SK-N-SH (cell line): Measurements from ENCODE around the gene AP2A2. TPM values are rescaled to one million over a fixed set of nuclear protein-coding genes. Genes with fewer than 3 reads are reported as not detected.

Experiments used
- CTCF ChIA-PET: fragments of 300-600, 350-600 bp; formaldehyde crosslinking; extraction: SDS; loops from one replicate; lab custom pipeline; 2021; lab: Yijun Ruan, JAX
- POLR2A ChIA-PET: fragments of 350-600 bp; sonication (Branson Sonifier 250); formaldehyde crosslinking; extraction: SDS; loops from one replicate; lab custom pipeline; 2020; ENCODE audit warnings: antibody characterized with exemption, inconsistent platforms; lab: Yijun Ruan, JAX
- DNase-seq: peaks from one replicate; pipeline ENCODE4 v3.0.0; 2012
- H2AFZ ChIP-seq: fragments of 200-600 bp; sonication (generic); 2 replicates; pipeline ENCODE4 v1.8.1; 2016; ENCODE audit warnings: antibody characterized with exemption, mild to moderate bottlenecking, low read depth
- H3F3A ChIP-seq: fragments of 200-600 bp; sonication (generic); replicated peaks from 2 replicates; pipeline ENCODE3; 2016; ENCODE audit warnings: antibody characterized with exemption, mild to moderate bottlenecking; ENCODE audit not compliant: insufficient read depth
- H3K27ac ChIP-seq, 2 experiments: fragments of 200-500 bp in 1 of 2; fragments of 200-600 bp in 1 of 2; sonication (Bioruptor generic) in 1 of 2; sonication (generic), shearing (Covaris generic) in 1 of 2; 2 replicates each; pipeline versions ENCODE4 v1.5.1 to v1.6.1; 2014 to 2016; ENCODE audit warnings: low read depth in 2 of 2, inconsistent platforms in 1 of 2, low read length in 1 of 2, mild to moderate bottlenecking in 1 of 2, mixed read lengths in 1 of 2
- H3K27me3 ChIP-seq: fragments of 200-600 bp; sonication (generic), shearing (Covaris generic); 2 replicates; pipeline ENCODE4 v1.6.1; 2016; ENCODE audit warnings: mixed run types; ENCODE audit not compliant: insufficient read depth
- H3K36me3 ChIP-seq, 2 experiments: fragments of 200-500 bp in 1 of 2; fragments of 200-600 bp in 1 of 2; sonication (Bioruptor generic) in 1 of 2; sonication (generic) in 1 of 2; replicated peaks in 1 of 2; 2 replicates each; pipeline versions ENCODE3 to v1.5.1; 2014 to 2016; ENCODE audit warnings: low read length in 1 of 2, mild to moderate bottlenecking in 1 of 2; ENCODE audit not compliant: insufficient read depth in 2 of 2, control insufficient read depth in 1 of 2
- H3K4me1 ChIP-seq, 2 experiments: fragments of 200-500 bp in 1 of 2; fragments of 200-600 bp in 1 of 2; sonication (Bioruptor generic) in 1 of 2; sonication (generic), shearing (Covaris generic) in 1 of 2; 2 replicates each; pipeline versions ENCODE4 v1.5.1 to v1.6.1; 2014 to 2016; ENCODE audit warnings: low read depth in 1 of 2, low read length in 1 of 2, mixed run types in 1 of 2; ENCODE audit not compliant: insufficient read depth in 2 of 2, control insufficient read depth in 1 of 2
- H3K4me2 ChIP-seq: fragments of 200-600 bp; sonication (generic), shearing (Covaris generic); 2 replicates; pipeline ENCODE4 v1.6.1; 2017; ENCODE audit warnings: mixed run types
- H3K4me3 ChIP-seq, 2 experiments: fragments of 200-500 bp in 1 of 2; fragments of 200-600 bp in 1 of 2; sonication (Bioruptor generic) in 1 of 2; sonication (generic), shearing (Covaris generic) in 1 of 2; 2 replicates each; pipeline versions ENCODE4 v1.5.1 to v1.8.1; 2014 to 2016; ENCODE audit warnings: low read depth in 2 of 2, inconsistent platforms in 1 of 2, low read length in 1 of 2, mild to moderate bottlenecking in 1 of 2, mixed read lengths in 1 of 2, moderate library complexity in 1 of 2
- H3K79me2 ChIP-seq: fragments of 200-600 bp; sonication (generic); 2 replicates; pipeline ENCODE4 v1.8.1; 2017; ENCODE audit warnings: mild to moderate bottlenecking; ENCODE audit not compliant: insufficient read depth
- H3K9ac ChIP-seq: fragments of 200-600 bp; sonication (generic); 2 replicates; pipeline ENCODE4 v1.6.1; 2017; ENCODE audit warnings: mixed run types
- H3K9me2 ChIP-seq: fragments of 200-600 bp; sonication (generic); 2 replicates; pipeline ENCODE4 v1.6.1; 2017; ENCODE audit warnings: mixed run types
- H3K9me3 ChIP-seq: fragments of 200-600 bp; sonication (generic); 2 replicates; pipeline ENCODE4 v1.6.1; 2017; ENCODE audit warnings: mixed run types, mild to moderate bottlenecking, moderate library complexity
- H4K20me1 ChIP-seq: fragments of 200-600 bp; sonication (generic); 2 replicates; pipeline ENCODE4 v1.6.1; 2017; ENCODE audit warnings: mild to moderate bottlenecking, mixed run types; ENCODE audit not compliant: insufficient read depth
- ELF1 ChIP-seq: IDR thresholded peaks from 2 replicates; pipeline ENCODE4 v1.4.0; 2012
- EP300 ChIP-seq, 2 experiments: IDR thresholded peaks; 2 replicates each; pipeline versions ENCODE4 v1.4.0 to v1.6.1; 2012; ENCODE audit warnings: borderline replicate concordance in 1 of 2, low read depth in 1 of 2, low read length in 1 of 2
- FOSL2 ChIP-seq: IDR thresholded peaks from 2 replicates; pipeline ENCODE4 v1.4.0; 2012; ENCODE audit warnings: low read depth, mild to moderate bottlenecking, moderate library complexity, borderline replicate concordance
- FOXM1 ChIP-seq: IDR thresholded peaks from 2 replicates; pipeline ENCODE4 v1.4.0; 2012; ENCODE audit warnings: low read depth, mild to moderate bottlenecking
- GABPA ChIP-seq: IDR thresholded peaks from 2 replicates; pipeline ENCODE4 v1.4.0; 2012; ENCODE audit warnings: low read depth, mild to moderate bottlenecking
- IRF3 ChIP-seq: fragments of 150-350 bp; IDR thresholded peaks from 2 replicates; pipeline ENCODE4 v1.6.1; 2016; ENCODE audit warnings: mild to moderate bottlenecking, low read depth, low read length
- JUND ChIP-seq: IDR thresholded peaks from 2 replicates; pipeline ENCODE4 v1.4.0; 2012
- MAX ChIP-seq: IDR thresholded peaks from 2 replicates; pipeline ENCODE4 v1.4.0; 2012; ENCODE audit warnings: low read depth
- MXI1 ChIP-seq: IDR thresholded peaks from 2 replicates; pipeline ENCODE4 v1.6.1; 2012; ENCODE audit warnings: mild to moderate bottlenecking, low read depth, low read length, improper control_type of control experiment
- NFIC ChIP-seq: IDR thresholded peaks from 2 replicates; pipeline ENCODE4 v1.4.0; 2012; ENCODE audit warnings: borderline replicate concordance
- PBX3 ChIP-seq: IDR thresholded peaks from 2 replicates; pipeline ENCODE4; 2012
- RAD21 ChIP-seq: IDR thresholded peaks from 2 replicates; pipeline ENCODE4 v1.6.1; 2012; ENCODE audit warnings: mild to moderate bottlenecking, low read length
- RCOR1 ChIP-seq: fragments of 150-350 bp; IDR thresholded peaks from 2 replicates; pipeline ENCODE4 v1.6.1; 2017; ENCODE audit warnings: antibody characterized with exemption, low read length
- RXRA ChIP-seq: IDR thresholded peaks from 2 replicates; pipeline ENCODE4 v1.4.0; 2012; ENCODE audit warnings: low read depth, mild to moderate bottlenecking, borderline replicate concordance
- SIN3A ChIP-seq: IDR thresholded peaks from 2 replicates; pipeline ENCODE4 v1.6.1; 2012; ENCODE audit warnings: low read depth, mild to moderate bottlenecking, low read length, moderate library complexity, borderline replicate concordance
- SMC3 ChIP-seq: IDR thresholded peaks from 2 replicates; pipeline ENCODE4 v1.6.1; 2012; ENCODE audit warnings: low read depth, low read length, improper control_type of control experiment
- TCF12 ChIP-seq: IDR thresholded peaks from 2 replicates; pipeline ENCODE4 v1.4.0; 2012
- USF1 ChIP-seq: IDR thresholded peaks from 2 replicates; pipeline ENCODE4 v1.4.0; 2012; ENCODE audit warnings: low read depth, borderline replicate concordance
- YY1 ChIP-seq: IDR thresholded peaks from 2 replicates; pipeline ENCODE4 v1.4.0; 2012; ENCODE audit warnings: low read depth, mild to moderate bottlenecking
- WGBS: methylation state at CpG from one replicate; pipeline ENCODE4 v1.1.6; 2017; ENCODE audit warnings: low lambda C conversion rate; 5-methylcytosine and 5-hydroxymethylcytosine counted together
- polyA plus RNA-seq, 3 experiments: library from polyadenylated mRNA; depleted of rRNA; stranded (reverse); fragments of >200 nt; gene quantifications; 2 replicates each; pipeline ENCODE4 v1.2.3, GENCODE V29; 2012

The AP2A2 gene
- polyA plus RNA-seq, 1 of the 3 experiments (the other 2 are of a cell fraction): 42.7 TPM

- Histone ChIP-seq H3K79me2 (no peaks in the 10 kb centered on the region), H3K4me2 (no peak overlapping the region), H3K9me2 (no peaks in the 10 kb centered on the region), H3K27me3 (no peaks in the 10 kb centered on the region), H3K27ac (no peak overlapping the region), H3K9me3 (no peaks in the 10 kb centered on the region), H3K4me3 (no peak overlapping the region), H3F3A (peaks cover 3% of the 10 kb centered on the region), H3K9ac (no peak overlapping the region), H3K36me3 (peaks cover 0 to 13% of the 10 kb centered on the region in 2 experiments), H2AFZ (no peak overlapping the region), H3K4me1 (no peaks in the 10 kb centered on the region), H4K20me1 (no peaks in the 10 kb centered on the region)
- WGBS: 100% methylated on average over 1 of the region's 10 CpGs
- CTCF ChIA-PET: interaction anchor here (0.8 kb wide), 1 partner anchor 32 kb away, joined by 3 read pairs; no protein-coding TSS in a partner anchor
- TF ChIP-seq IRF3: no peak
- TF ChIP-seq SIN3A: no peak
- no peak for TF ChIP-seq FOSL2
- TF ChIP-seq RCOR1: no peak
- no peak for TF ChIP-seq MAX
- no peak for TF ChIP-seq MXI1
- TF ChIP-seq PBX3: no peak
- no peak for TF ChIP-seq JUND
- no peak for TF ChIP-seq RXRA
- no peak for TF ChIP-seq ELF1
- no peak for DNase-seq
- POLR2A ChIA-PET: no interaction called here
Measured at GRCh38 chr11:883527-883926, 42.1 kb upstream of the AP2A2 start.

- Histone ChIP-seq H3K9ac (no peak overlapping the region), H3K36me3 (peaks cover 0 to 13% of the 10 kb centered on the region in 2 experiments), H2AFZ (no peak overlapping the region), H3K27ac (no peak overlapping the region), H3K79me2 (no peaks in the 10 kb centered on the region), H3K9me3 (no peaks in the 10 kb centered on the region), H3K9me2 (no peaks in the 10 kb centered on the region), H3F3A (no peaks in the 10 kb centered on the region), H3K27me3 (no peaks in the 10 kb centered on the region), H3K4me2 (no peak overlapping the region), H4K20me1 (no peaks in the 10 kb centered on the region), H3K4me1 (no peaks in the 10 kb centered on the region; a peak in 1 of 4 replicates), H3K4me3 (no peak overlapping the region)
- POLR2A ChIA-PET: no interaction called here
- 83% methylated on average over 8 of the region's 16 CpGs for WGBS
- DNase-seq: no peak
- TF ChIP-seq EP300 (IDR thresholded peaks at IDR 0.05; ENCODE audit: borderline replicate concordance in 1 of 2, low read depth in 1 of 2, low read length in 1 of 2): no peak
- no peak for TF ChIP-seq YY1
- no peak for TF ChIP-seq TCF12
- no peak for TF ChIP-seq FOSL2
- TF ChIP-seq GABPA: no peak
- TF ChIP-seq FOXM1: no peak
- no peak for TF ChIP-seq RCOR1
- no peak for TF ChIP-seq RAD21
- no peak for TF ChIP-seq NFIC
- no peak for TF ChIP-seq SMC3
- no peak for TF ChIP-seq USF1
- no peak for TF ChIP-seq MAX
- CTCF ChIA-PET: interaction anchor here (0.8 kb wide), 1 partner anchor 34 kb away, joined by 3 read pairs; no protein-coding TSS in a partner anchor
Measured at GRCh38 chr11:884578-885070, 41.0 kb upstream of the AP2A2 start.
